ENCODE measurements around the gene ATP8A1.
"Not testable (repeated sequence)": the region's sequence is repeated elsewhere in the genome, so short reads cannot be mapped to it uniquely, and the experiment has no call there.

The ATP8A1 gene

DNA sequence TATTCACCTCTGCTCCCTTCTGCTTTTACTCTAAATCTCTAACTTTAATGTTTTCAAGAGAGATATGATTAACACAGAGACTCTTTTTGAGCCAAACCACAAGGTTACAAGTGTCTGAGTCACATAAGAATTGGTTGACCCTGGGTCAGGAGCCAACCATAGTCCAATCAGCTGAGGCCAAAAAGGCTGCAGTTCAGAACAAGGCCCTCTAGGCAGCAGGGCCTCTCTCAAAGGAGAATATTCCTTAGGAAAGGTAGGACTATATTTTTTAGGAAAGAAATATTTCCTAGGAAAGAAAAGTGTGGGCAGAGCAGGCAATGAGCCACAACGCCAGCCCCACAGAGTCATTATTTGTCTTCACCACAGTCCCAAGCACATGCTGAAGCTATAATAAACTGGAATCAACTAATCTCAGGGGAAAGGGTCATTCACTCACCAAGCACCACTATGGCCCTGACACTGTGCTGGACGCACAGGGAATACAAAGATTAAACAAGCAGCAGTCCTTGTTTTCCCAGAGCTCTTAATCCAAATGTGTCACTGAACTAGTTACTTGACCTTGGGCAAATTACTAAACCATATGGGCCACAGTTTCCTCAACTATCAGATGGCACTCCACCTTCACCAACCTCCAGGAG lies 2.2 kb downstream of the ATP8A1 start:
- H3K4me2 ChIP-seq: peak overlapping the region; percentile 78 to 95 (median 89)
- peak overlapping the region in 5 of 11 experiments; percentile 8 to 97 (median 47); a peak in 7 of 22 replicates for H3K9ac ChIP-seq
- no peak for TF ChIP-seq Cebpa-rat (IDR thresholded peaks at IDR 0.05)
- peak overlapping the region in 6 of 11 experiments; percentile 20 to 98 (median 36); a peak in 8 of 22 replicates for H3K27ac ChIP-seq
- peaks cover 0 to 19% (median 10%) of the 10 kb centered on the region in 11 experiments; a peak in 11 of 22 replicates for H3K36me3 ChIP-seq
- peaks cover 30 to 42% (median 35%) of the 10 kb centered on the region in 10 experiments for H3K4me1 ChIP-seq
- peaks cover 18 to 34% (median 25%) of the 10 kb centered on the region in 11 experiments for H3K9me3 ChIP-seq (replicated peaks in 1 of 11)
- H3K4me3 ChIP-seq: peak overlapping the region in 7 of 10 experiments; percentile 95 to 100 (median 98); a peak in 12 of 20 replicates
- H4K20me1 ChIP-seq: peaks cover 0 to 3% (median 0%) of the 10 kb centered on the region in 11 experiments; a peak in 1 of 22 replicates
- no peaks in the 10 kb centered on the region for H3K27me3 ChIP-seq

DNA sequence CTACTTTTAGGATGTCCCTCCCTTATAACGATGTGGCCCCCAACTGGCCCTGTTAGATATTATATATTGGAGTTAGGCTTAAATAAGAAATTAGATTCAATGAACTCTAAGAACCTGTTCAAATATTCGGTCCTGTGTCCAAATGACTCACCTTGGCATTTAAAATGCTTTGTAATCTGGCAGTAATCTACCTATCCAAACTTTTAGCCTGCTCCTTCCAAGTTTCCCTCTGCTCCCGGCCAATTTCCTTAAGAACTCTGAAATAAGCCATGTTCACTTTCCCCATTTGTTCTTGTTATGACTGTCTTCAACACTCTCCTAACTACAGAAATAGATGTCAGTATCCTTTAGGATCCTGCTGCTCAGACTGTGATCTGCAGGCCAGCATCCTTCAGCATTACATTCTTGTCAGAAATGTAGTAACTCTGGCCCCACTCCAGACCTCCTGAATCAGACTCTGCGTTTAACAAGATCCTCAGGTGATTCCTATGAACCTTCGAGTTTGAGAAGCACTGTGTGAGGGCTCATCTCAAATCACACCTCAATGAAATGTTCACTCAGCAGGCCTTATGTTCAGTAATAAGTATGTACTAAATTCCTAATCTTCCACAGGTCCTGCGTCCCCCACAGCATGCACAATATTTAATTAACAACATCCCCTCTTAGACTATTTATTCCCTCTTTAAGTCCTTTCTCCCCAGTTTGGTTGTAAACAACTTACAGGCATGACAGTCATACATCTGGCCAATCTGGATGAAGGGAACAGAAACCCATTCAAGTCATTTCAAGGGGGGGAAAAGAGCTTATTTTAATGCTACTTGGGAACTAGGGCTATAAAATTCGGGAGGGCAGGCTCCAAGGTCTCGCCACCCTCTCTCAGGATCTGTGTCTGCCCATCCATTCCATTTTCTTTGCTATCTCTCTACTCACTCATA lies 3.0 kb downstream of the ATP8A1 start:
- Histone ChIP-seq H3K4me1 (peaks cover 30 to 37% (median 34%) of the 10 kb centered on the region in 10 experiments), H4K20me1 (peaks cover 0 to 3% (median 0%) of the 10 kb centered on the region in 11 experiments; a peak in 1 of 22 replicates), H3K4me2 (peak overlapping the region; percentile 78 to 95 (median 89)), H3K9me3 (replicated peaks in 1 of 11) (peaks cover 18 to 34% (median 25%) of the 10 kb centered on the region in 11 experiments), H3K36me3 (peaks cover 0 to 19% (median 10%) of the 10 kb centered on the region in 11 experiments; a peak in 11 of 22 replicates), H3K27me3 (no peaks in the 10 kb centered on the region), H3K27ac (peak overlapping the region in 3 of 11 experiments; percentile 10 to 50 (median 20); a peak in 2 of 22 replicates), H3K9ac (peak overlapping the region in 1 of 11 experiments; percentile 47; a peak in 2 of 22 replicates), H3K4me3 (peak overlapping the region in 2 of 10 experiments; percentile 95 to 100; a peak in 1 of 20 replicates)
- TF ChIP-seq Cebpa-rat (IDR thresholded peaks at IDR 0.05): no peak

DNA sequence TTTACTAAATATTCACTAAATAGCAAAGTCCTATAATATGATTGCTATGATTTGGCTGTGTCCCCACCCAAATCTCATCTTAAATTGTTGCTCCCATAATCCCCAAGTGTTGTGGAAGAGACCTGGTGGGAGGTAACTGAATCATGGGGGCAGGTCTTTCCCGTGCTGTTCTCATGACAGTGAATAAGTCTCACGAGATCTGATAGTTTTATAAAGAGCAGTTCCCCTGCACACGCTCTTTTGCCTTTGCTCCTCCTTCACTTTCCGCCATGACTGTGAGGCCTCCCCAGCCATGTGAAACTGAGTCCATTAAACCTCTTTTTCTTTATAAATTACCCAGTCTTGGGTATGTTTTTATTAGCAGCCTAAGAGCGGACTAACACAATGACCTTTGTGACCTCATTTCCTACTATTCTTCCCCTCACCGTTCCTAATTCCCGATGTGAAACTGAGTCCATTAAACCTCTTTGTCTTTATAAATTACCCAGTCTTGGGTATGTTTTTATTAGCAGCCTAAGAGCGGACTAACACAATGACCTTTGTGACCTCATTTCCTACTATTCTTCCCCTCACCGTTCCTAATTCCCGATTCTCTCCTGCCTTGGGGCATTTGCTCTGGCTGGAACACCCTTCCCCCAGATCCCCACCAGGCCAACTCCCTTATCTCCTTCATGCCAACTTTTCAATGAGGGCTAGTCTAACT lies 4.2 kb downstream of the ATP8A1 start:
- not testable (repeated sequence) for H4K20me1 ChIP-seq, H3K9ac ChIP-seq, H3K27ac ChIP-seq, H3K4me2 ChIP-seq, H3K4me3 ChIP-seq, H3K27me3 ChIP-seq
- Histone ChIP-seq H3K36me3 (peaks cover 0 to 19% (median 10%) of the 10 kb centered on the region in 11 experiments; a peak in 11 of 22 replicates), H3K9me3 (replicated peaks in 1 of 11) (peaks cover 18 to 34% (median 25%) of the 10 kb centered on the region in 11 experiments), H3K4me1 (peaks cover 17 to 25% (median 23%) of the 10 kb centered on the region in 10 experiments)

DNA sequence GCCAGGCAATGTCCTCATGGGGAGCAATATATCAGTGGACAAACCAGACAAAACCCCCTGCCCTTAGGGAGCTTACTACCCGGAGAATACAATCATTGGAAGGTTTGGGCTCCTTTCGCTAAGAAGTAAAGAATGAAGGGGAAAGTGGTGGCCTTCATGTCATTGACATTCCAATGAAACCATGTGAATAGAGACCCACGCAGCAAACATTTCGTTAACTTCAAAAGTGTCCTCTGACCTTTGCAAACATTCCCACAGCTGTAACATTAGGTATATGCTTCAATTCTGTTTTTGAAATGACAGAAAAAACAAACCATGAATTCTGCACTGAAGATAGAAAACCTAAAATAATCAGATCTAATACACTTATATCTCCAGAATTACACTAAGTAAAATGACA lies 7.0 kb downstream of the ATP8A1 start:
- Histone ChIP-seq H3K9me3 (replicated peaks in 1 of 11) (peaks cover 18 to 34% (median 25%) of the 10 kb centered on the region in 11 experiments), H3K4me1 (peaks cover 10 to 19% (median 12%) of the 10 kb centered on the region in 10 experiments), H3K36me3 (peaks cover 0 to 26% (median 10%) of the 10 kb centered on the region in 11 experiments; a peak in 12 of 22 replicates), H3K4me3 (no peak overlapping the region), H3K27me3 (no peaks in the 10 kb centered on the region), H4K20me1 (peaks cover 0 to 3% (median 0%) of the 10 kb centered on the region in 11 experiments; a peak in 1 of 22 replicates), H3K4me2 (no peak overlapping the region), H3K9ac (no peak overlapping the region), H3K27ac (no peak overlapping the region)
- no peak for TF ChIP-seq Cebpa-rat (IDR thresholded peaks at IDR 0.05)

DNA sequence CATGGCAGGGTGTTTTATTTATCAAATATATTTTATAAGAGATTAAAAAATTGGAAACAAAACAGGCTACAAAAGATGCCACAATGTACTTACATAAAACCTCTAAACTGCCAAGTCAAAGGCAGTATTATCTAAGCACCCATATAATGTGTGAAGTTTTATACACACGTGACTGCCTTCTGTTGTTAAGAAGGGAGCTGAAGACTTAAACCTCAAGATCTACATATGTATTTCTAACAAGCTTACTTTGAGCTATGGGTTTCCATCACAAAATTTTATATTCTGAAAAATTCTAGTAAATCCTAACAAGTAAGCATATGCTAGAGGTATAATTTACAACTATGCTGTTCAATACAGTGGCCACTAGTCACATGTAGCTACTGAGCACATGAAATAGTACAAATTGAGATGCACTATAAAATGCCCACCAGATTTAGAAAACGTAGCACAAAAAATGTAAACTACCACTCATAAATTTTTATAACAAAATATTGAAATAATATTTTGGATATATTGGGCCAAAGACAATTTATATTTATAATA lies 9.8 kb downstream of the ATP8A1 start:
- H3K36me3 ChIP-seq: peaks cover 0 to 20% (median 10%) of the 10 kb centered on the region in 11 experiments; a peak in 13 of 22 replicates
- no peak overlapping the region for H3K4me2 ChIP-seq
- H3K4me1 ChIP-seq: peaks cover 16 to 34% (median 26%) of the 10 kb centered on the region in 10 experiments; a peak in 18 of 20 replicates
- peaks cover 14 to 20% (median 15%) of the 10 kb centered on the region in 11 experiments for H3K9me3 ChIP-seq (replicated peaks in 1 of 11)
- H3K9ac ChIP-seq: no peak overlapping the region
- H4K20me1 ChIP-seq: no peaks in the 10 kb centered on the region
- TF ChIP-seq Cebpa-rat (IDR thresholded peaks at IDR 0.05): no peak
- H3K27me3 ChIP-seq: no peaks in the 10 kb centered on the region
- no peak overlapping the region for H3K27ac ChIP-seq
- no peak overlapping the region for H3K4me3 ChIP-seq

DNA sequence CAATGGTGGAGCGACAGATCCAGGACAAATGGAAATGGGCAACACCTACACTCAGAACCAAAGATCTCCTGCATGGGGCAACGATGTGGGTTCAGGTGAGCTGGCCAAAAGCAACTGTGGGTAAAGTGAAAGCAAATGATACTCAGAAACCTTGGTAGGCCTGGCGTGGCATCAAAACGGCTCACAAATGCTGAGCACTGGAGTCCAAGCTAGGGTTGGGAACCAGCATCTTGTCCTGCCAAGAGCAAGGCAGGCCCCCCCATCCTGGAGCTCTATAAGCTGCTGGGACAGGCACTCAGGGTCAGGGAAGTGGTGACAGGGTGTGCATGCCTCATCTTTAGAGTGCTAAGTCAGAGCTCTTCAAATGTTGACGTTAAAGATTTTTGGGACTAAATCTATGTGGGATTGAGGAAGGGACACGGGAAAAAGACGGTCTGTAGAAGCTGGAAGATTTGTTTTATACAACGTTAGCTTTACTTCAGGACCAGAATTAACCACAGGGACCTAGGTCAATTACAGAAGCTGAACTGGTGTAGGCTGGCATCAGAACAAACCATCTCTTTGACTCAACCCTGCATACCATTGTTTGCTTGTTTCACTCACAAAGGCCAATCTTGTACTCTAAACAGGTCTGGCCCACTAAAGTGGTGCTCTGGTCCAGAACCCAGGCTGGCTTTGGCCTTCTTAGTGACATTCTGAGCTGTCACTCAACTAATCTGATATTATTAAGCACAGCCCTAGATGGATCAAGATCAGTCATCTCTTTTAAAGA lies 10.7 kb downstream of the ATP8A1 start:
- no peaks in the 10 kb centered on the region for H4K20me1 ChIP-seq
- H3K9ac ChIP-seq: no peak overlapping the region
- H3K4me1 ChIP-seq: peaks cover 18 to 43% (median 32%) of the 10 kb centered on the region in 10 experiments; a peak in 18 of 20 replicates
- H3K9me3 ChIP-seq (replicated peaks in 1 of 11): peaks cover 6 to 12% (median 6%) of the 10 kb centered on the region in 11 experiments
- TF ChIP-seq Cebpa-rat (IDR thresholded peaks at IDR 0.05): no peak
- no peak overlapping the region for H3K4me2 ChIP-seq
- peaks cover 0 to 11% (median 4%) of the 10 kb centered on the region in 11 experiments; a peak in 10 of 22 replicates for H3K36me3 ChIP-seq
- H3K27me3 ChIP-seq: no peaks in the 10 kb centered on the region
- H3K4me3 ChIP-seq: no peak overlapping the region
- no peak overlapping the region for H3K27ac ChIP-seq

DNA sequence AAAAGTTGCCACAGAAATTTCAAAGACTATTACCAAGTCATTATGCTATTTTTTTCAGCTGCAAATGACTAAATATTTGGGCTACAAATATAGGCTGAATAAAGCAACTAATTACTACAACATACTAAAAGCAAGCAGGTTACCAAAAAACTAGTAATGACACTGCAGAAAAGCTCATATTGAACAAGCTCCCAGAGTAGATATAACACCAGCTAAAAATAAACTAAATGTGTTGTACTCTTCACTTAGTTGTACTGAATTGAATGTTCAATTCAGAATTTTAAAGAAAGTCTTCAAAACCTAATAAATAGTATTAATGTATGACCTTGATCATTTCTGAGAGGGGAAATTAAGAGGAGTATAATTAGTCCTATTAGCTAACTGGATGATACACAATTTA lies 12.0 kb downstream of the ATP8A1 start:
- Histone ChIP-seq H3K27ac (no peak overlapping the region), H3K9ac (no peak overlapping the region), H3K27me3 (no peaks in the 10 kb centered on the region), H3K4me1 (peaks cover 18 to 56% (median 45%) of the 10 kb centered on the region in 10 experiments; a peak in 18 of 20 replicates), H3K9me3 (replicated peaks in 1 of 11) (no peaks in the 10 kb centered on the region), H3K36me3 (peaks cover 0 to 10% (median 0%) of the 10 kb centered on the region in 11 experiments; a peak in 3 of 22 replicates), H3K4me2 (peak overlapping the region in 4 of 11 experiments; percentile 71 to 91 (median 74); a peak in 5 of 22 replicates), H4K20me1 (no peaks in the 10 kb centered on the region), H3K4me3 (no peak overlapping the region)
- no peak for TF ChIP-seq Cebpa-rat (IDR thresholded peaks at IDR 0.05)
